AG20443 (cell line): ENCODE data around the gene AMTN.
"Not testable (repeated sequence)": the region's sequence is repeated elsewhere in the genome, so short reads cannot be mapped to it uniquely, and the experiment has no call there.

Source experiments
- DNase-seq: peaks from one replicate; pipeline ENCODE4 v3.0.0; 2012; ENCODE audit warnings: low spot score, mixed read lengths

AMTN gene

GRCh38 chr4:70518269-70518668 lies at the start of gene AMTN:
Gene AMTN, plus strand, starts transcription at chr4:70518569. Its CDS starts 209 bp downstream, at chr4:70518778.
- no peak for DNase-seq

- DNase-seq = no peak
These were observed 46.5 kb upstream of the AMTN start, which contains the start of gene MUC7 for GRCh38 chr4:70471897-70472296. Gene MUC7, plus strand, starts transcription at chr4:70472197. Its CDS starts 1,825 bp downstream, at chr4:70474022.

GRCh38 chr4:70473679-70474078 lies 44.7 kb upstream of the AMTN start:
- DNase-seq = no peak

- no peak for DNase-seq
These were observed 29.6 kb upstream of the AMTN start for GRCh38 chr4:70488748-70489147.

GRCh38 chr4:70496231-70496630 lies 22.1 kb upstream of the AMTN start:
- no peak for DNase-seq

GRCh38 chr4:70501838-70502237 lies 16.5 kb upstream of the AMTN start:
- DNase-seq = not testable (repeated sequence)

- no peak for DNase-seq
These were observed 13.6 kb upstream of the AMTN start for GRCh38 chr4:70504733-70505132.

- peak; percentile 72 for DNase-seq
These were observed 13.1 kb upstream of the AMTN start for GRCh38 chr4:70505151-70505748.

GRCh38 chr4:70508801-70509200 lies 9.6 kb upstream of the AMTN start:
- no peak for DNase-seq

- DNase-seq = no peak
These were observed 7.0 kb upstream of the AMTN start for GRCh38 chr4:70511365-70511764.

- no peak for DNase-seq
These were observed 2.8 kb upstream of the AMTN start for GRCh38 chr4:70515367-70516250.

- no peak for DNase-seq
These were observed 347 bp downstream of the AMTN start for GRCh38 chr4:70518716-70519115.

GRCh38 chr4:70522626-70523025 lies 4.3 kb downstream of the AMTN start:
- DNase-seq = no peak

- no peak for DNase-seq
These were observed 12.6 kb downstream of the AMTN start for GRCh38 chr4:70530997-70531396.

- no peak for DNase-seq
These were observed 13.6 kb downstream of the AMTN start for GRCh38 chr4:70531981-70532380.

GRCh38 chr4:70533211-70533610 lies 14.8 kb downstream of the AMTN start:
- no peak for DNase-seq

- no peak for DNase-seq
These were observed 15.4 kb downstream of the AMTN start for GRCh38 chr4:70533791-70534190.

- DNase-seq = not testable (repeated sequence)
These were observed 16.5 kb downstream of the AMTN start for GRCh38 chr4:70534886-70535285.

- no peak for DNase-seq
These were observed 20.5 kb downstream of the AMTN start for GRCh38 chr4:70538869-70539268.

- peak; percentile 24 for DNase-seq
These were observed 26.0 kb downstream of the AMTN start for GRCh38 chr4:70544279-70544868.

GRCh38 chr4:70556856-70557255 lies 38.5 kb downstream of the AMTN start:
- DNase-seq = no peak

GRCh38 chr4:70559211-70559830 lies 41.0 kb downstream of the AMTN start:
- peak; percentile 71 for DNase-seq

- no peak for DNase-seq
These were observed 41.6 kb downstream of the AMTN start for GRCh38 chr4:70559924-70560323.
